ENCODE measurements around the gene DDX51. TPM values are rescaled to one million over a fixed set of nuclear protein-coding genes. Genes with fewer than 3 reads are reported as not detected.

Gene DDX51
- total RNA-seq, 1 experiment from 2014 or later: 29.3 TPM

- ATAC-seq (no peak), DNase-seq (ENCODE audit: low read depth, low spot score) (no peak)
- CTCF ChIA-PET: no interaction called here
- intact Hi-C loops (cut with micrococcal nuclease; ENCODE audit: unreplicated experiment) (no loop called here), in situ Hi-C loops (cut with HindIII; ENCODE audit: low pct_unique_long_range_greater_than_20kb, low sequenced_read_pairs) (no loop called here)
- no peaks in the 10 kb centered on the region for H3K27me3 ChIP-seq (ENCODE audit: control insufficient read depth, insufficient read depth, low read length)
- peaks cover 13% of the 10 kb centered on the region; the same call in 1 of the 2 replicates for H3K4me1 ChIP-seq (ENCODE audit: control insufficient read depth, insufficient read depth, low read length)
- no peak overlapping the region for H3K27ac ChIP-seq (ENCODE audit: low read length)
- no peaks in the 10 kb centered on the region for H3K9me3 ChIP-seq (ENCODE audit: control insufficient read depth, insufficient read depth, low read depth, low read length)
- 0 out of 2 replicates have a peak, but pooled peaks cover 5% of the 10 kb centered on the region for H3K36me3 ChIP-seq (ENCODE audit: control insufficient read depth, insufficient read depth, low read length)
- TF ChIP-seq SIN3A (IDR thresholded peaks at IDR 0.05; ENCODE audit: borderline replicate concordance, insufficient read depth, low read depth, low read length) (no peak), TCF7L2 (IDR thresholded peaks at IDR 0.05; ENCODE audit: low read depth, low read length) (no peak)
- H3K4me3 ChIP-seq (ENCODE audit: low read depth in 2 of 2, low read length in 2 of 2): no peak overlapping the region
- BruUV-seq (replicated peaks): no TSS peak
- POLR2A ChIA-PET: no interaction called here
These were observed 3.6 kb downstream of the DDX51 start for GRCh38 chr12:132140501-132140900.

- Histone ChIP-seq H3K27ac (ENCODE audit: low read length) (no peak overlapping the region), H3K9me3 (ENCODE audit: control insufficient read depth, insufficient read depth, low read depth, low read length) (no peaks in the 10 kb centered on the region), H3K36me3 (ENCODE audit: control insufficient read depth, insufficient read depth, low read length) (0 out of 2 replicates have a peak, but pooled peaks cover 5% of the 10 kb centered on the region), H3K27me3 (ENCODE audit: control insufficient read depth, insufficient read depth, low read length) (no peaks in the 10 kb centered on the region), H3K4me1 (ENCODE audit: control insufficient read depth, insufficient read depth, low read length) (peaks cover 8% of the 10 kb centered on the region; the same call in 1 of the 2 replicates), H3K4me3 (ENCODE audit: low read depth in 2 of 2, low read length in 2 of 2) (no peak overlapping the region)
- TF ChIP-seq POLR2AphosphoS5 (IDR thresholded peaks at IDR 0.05; ENCODE audit: low read depth, low read length): no peak
- no peak for TF ChIP-seq TCF7L2 (IDR thresholded peaks at IDR 0.05; ENCODE audit: low read depth, low read length)
- TF ChIP-seq CTCF (IDR thresholded peaks at IDR 0.05): no peak
- no peak for TF ChIP-seq REST (IDR thresholded peaks at IDR 0.05; ENCODE audit: insufficient read depth in 1 of 2, low read depth in 2 of 2, low read length in 1 of 2)
- TF ChIP-seq SIN3A (IDR thresholded peaks at IDR 0.05; ENCODE audit: borderline replicate concordance, insufficient read depth, low read depth, low read length): no peak
- no peak for ATAC-seq
- ChIA-PET CTCF (no interaction called here), POLR2A (no interaction called here)
- no peak for DNase-seq (ENCODE audit: low read depth, low spot score)
- intact Hi-C loops (cut with micrococcal nuclease; ENCODE audit: unreplicated experiment): no loop called here
- in situ Hi-C loops (cut with HindIII; ENCODE audit: low pct_unique_long_range_greater_than_20kb, low sequenced_read_pairs): no loop called here
- BruUV-seq (replicated peaks): no TSS peak
These were observed 4.2 kb downstream of the DDX51 start for GRCh38 chr12:132139912-132140311.

Data from Panc1 (cell line).